Activated CD8-positive, alpha-beta T cell treated with anti-CD3 and anti-CD28 coated beads for 36 hours (primary cell): ENCODE results near the gene TEDC1. TPM values are rescaled to one million over a fixed set of nuclear protein-coding genes. Genes with fewer than 3 reads are reported as not detected.

Source experiments
- ATAC-seq: fragments of 200-7000 bp; cut with Tn5 transposase; one replicate; pipeline ENCODE4 v1.10.0; 2021; ENCODE audit warnings: mild to moderate bottlenecking, moderate library complexity
- CTCF ChIA-PET: fragments of 350-600 bp; sonication (Branson Sonifier 250); formaldehyde crosslinking; loops from one replicate; lab custom pipeline; 2021; ENCODE audit warnings: antibody characterized with exemption; lab: Charles Lee
- POLR2A ChIA-PET: fragments of 350-600 bp; sonication (Branson Sonifier 250); formaldehyde crosslinking; loops from one replicate; lab custom pipeline; 2021; ENCODE audit warnings: antibody characterized with exemption; lab: Charles Lee
- DNase-seq: peaks from one replicate; pipeline ENCODE4 v3.0.0-alpha.2; 2020
- H3K27ac Mint-ChIP-seq: one replicate; pipeline ENCODE4 v1.8.0; 2021; ENCODE audit warnings: mild to moderate bottlenecking, mixed read lengths
- H3K27me3 Mint-ChIP-seq: one replicate; pipeline ENCODE4 v1.8.0; 2021; ENCODE audit warnings: mixed read lengths
- H3K36me3 Mint-ChIP-seq: one replicate; pipeline ENCODE4 v1.8.0; 2021; ENCODE audit warnings: low read depth, mixed read lengths
- H3K4me1 Mint-ChIP-seq: one replicate; pipeline ENCODE4 v1.8.0; 2021; ENCODE audit warnings: low read depth, mixed read lengths
- H3K4me3 Mint-ChIP-seq: one replicate; pipeline ENCODE4 v1.8.0; 2021; ENCODE audit warnings: mild to moderate bottlenecking, moderate library complexity, mixed read lengths
- H3K9me3 Mint-ChIP-seq: one replicate; pipeline ENCODE4 v1.8.0; 2021; ENCODE audit warnings: mixed read lengths
- CTCF ChIP-seq: fragments of 200-600 bp; IDR thresholded peaks from one replicate; pipeline ENCODE4 v1.8.0; 2022; ENCODE audit warnings: antibody characterized with exemption, mild to moderate bottlenecking
- intact Hi-C: fragments of 100-400 bp; cut with micrococcal nuclease; formaldehyde crosslinking; loops from one replicate; pipeline ENCODE4 v1.10.0; 2022
- total RNA-seq, 2 experiments: library from RNA; stranded (reverse); gene quantifications; one replicate each; pipeline ENCODE4 v1.2.3, GENCODE V29; 2021

TEDC1 gene
- total RNA-seq, 2 experiments from 2014 or later = 30.1 to 31.1 TPM

- H3K27ac Mint-ChIP-seq = no peak overlapping the region
- peaks cover 10% of the 10 kb centered on the region for H3K36me3 Mint-ChIP-seq
- H3K9me3 Mint-ChIP-seq = no peaks in the 10 kb centered on the region
- no peak for DNase-seq
- ATAC-seq = no peak
- POLR2A ChIA-PET = no interaction called here
- no peaks in the 10 kb centered on the region for H3K27me3 Mint-ChIP-seq
- no peak overlapping the region for H3K4me3 Mint-ChIP-seq
- peaks cover 2% of the 10 kb centered on the region for H3K4me1 Mint-ChIP-seq
- CTCF ChIA-PET = interaction anchor here (1.3 kb wide), 1 partner anchor 40 kb away, joined by 3 read pairs; no protein-coding TSS in a partner anchor
- intact Hi-C loops = loop anchor here (10.0 kb wide), 1 partner anchor 75 kb away; no protein-coding TSS in a partner anchor
- TF ChIP-seq CTCF = no peak
Observed at GRCh38 chr14:105449276-105450122, 41.5 kb upstream of the TEDC1 start.

GRCh38 chr14:105450123-105450505, 40.9 kb upstream of the TEDC1 start:
- Mint-ChIP-seq H3K27me3 (no peaks in the 10 kb centered on the region), H3K4me3 (no peak overlapping the region)
- no peak for ATAC-seq

GRCh38 chr14:105450864-105451720, 40.0 kb upstream of the TEDC1 start:
- intact Hi-C loops = no loop called here
- H3K36me3 Mint-ChIP-seq = peaks cover 16% of the 10 kb centered on the region
- POLR2A ChIA-PET = no interaction called here
- DNase-seq (no peak), ATAC-seq (no peak)
- H3K4me3 Mint-ChIP-seq = no peak overlapping the region
- CTCF ChIA-PET = interaction anchor here (1.3 kb wide), 1 partner anchor 39 kb away, joined by 3 read pairs; no protein-coding TSS in a partner anchor
- H3K27me3 Mint-ChIP-seq = no peaks in the 10 kb centered on the region
- no peak for TF ChIP-seq CTCF
- H3K4me1 Mint-ChIP-seq = peaks cover 2% of the 10 kb centered on the region
- H3K9me3 Mint-ChIP-seq = no peaks in the 10 kb centered on the region
- H3K27ac Mint-ChIP-seq = no peak overlapping the region

More at GRCh38 chr14:105450123-105450505, 40.9 kb upstream of the TEDC1 start:
- DNase-seq = no peak
- Mint-ChIP-seq H3K9me3 (no peaks in the 10 kb centered on the region), H3K27ac (no peak overlapping the region), H3K4me1 (peaks cover 2% of the 10 kb centered on the region), H3K36me3 (peaks cover 10% of the 10 kb centered on the region)
- no peak for TF ChIP-seq CTCF
- intact Hi-C loops = no loop called here
- CTCF ChIA-PET = interaction anchor here (1.3 kb wide), 1 partner anchor 40 kb away, joined by 3 read pairs; no protein-coding TSS in a partner anchor
- POLR2A ChIA-PET = no interaction called here

- DNase-seq (no peak), ATAC-seq (no peak)
- TF ChIP-seq CTCF = no peak
- Mint-ChIP-seq H3K27ac (no peak overlapping the region), H3K9me3 (no peaks in the 10 kb centered on the region), H3K27me3 (no peaks in the 10 kb centered on the region), H3K36me3 (peaks cover 16% of the 10 kb centered on the region), H3K4me3 (no peak overlapping the region), H3K4me1 (peaks cover 2% of the 10 kb centered on the region)
- ChIA-PET POLR2A (no interaction called here), CTCF (interaction anchor here (1.0 to 1.5 kb wide), 2 partner anchors 37 to 82 kb away, joined by 3 to 5 read pairs; no protein-coding TSS in a partner anchor)
- intact Hi-C loops = no loop called here
Observed at GRCh38 chr14:105452963-105453362, 38.1 kb upstream of the TEDC1 start.
